K562 (cell line): ENCODE data around the gene DLGAP1.

Experiments
- CAMTA2 ChIP-seq: fragments of 250-450 bp; sonication (Bioruptor Pico); conservative IDR thresholded peaks from 2 replicates; pipeline ENCODE4 v1.5.1; 2022
- ETV5 ChIP-seq: sonication (generic); formaldehyde crosslinking; IDR thresholded peaks from 2 replicates; pipeline ENCODE4 v1.4.0; 2020; ENCODE audit warnings: low read depth, mild to moderate bottlenecking, missing genetic modification reagents
- FOXP1 ChIP-seq: sonication (generic); formaldehyde crosslinking; IDR thresholded peaks from 2 replicates; pipeline ENCODE4 v1.8.0; 2022; ENCODE audit warnings: mild to moderate bottlenecking, missing genetic modification reagents
- GTF2F1 ChIP-seq: IDR thresholded peaks from 2 replicates; pipeline ENCODE4 v1.6.1; 2011; ENCODE audit warnings: low read depth, low read length, improper control_type of control experiment
- PTBP1 ChIP-seq: fragments of 200-400 bp; formaldehyde crosslinking; IDR thresholded peaks from 2 replicates; pipeline ENCODE4 v1.6.1; 2017; ENCODE audit warnings: low read depth, low read length
- SMC3 ChIP-seq: conservative IDR thresholded peaks from 2 replicates; pipeline ENCODE4 v1.6.1; 2011; ENCODE audit warnings: low read depth, low read length, improper control_type of control experiment; ENCODE audit not compliant: insufficient read depth
- TAF1 ChIP-seq: IDR thresholded peaks from 2 replicates; pipeline ENCODE4 v1.6.1; 2011; ENCODE audit warnings: mild to moderate bottlenecking, low read length, moderate library complexity; ENCODE audit not compliant: insufficient read depth, control insufficient read depth, severe bottlenecking; ENCODE audit errors: extremely low read depth
- TFAM ChIP-seq: fragments of 250-450 bp; sonication (Bioruptor Pico); conservative IDR thresholded peaks from 2 replicates; pipeline ENCODE4 v1.5.0; 2021; ENCODE audit warnings: mild to moderate bottlenecking, moderate library complexity
- ZNF551 ChIP-seq: fragments of 250-450 bp; sonication (Bioruptor Pico); IDR thresholded peaks from 2 replicates; pipeline ENCODE4 v1.5.0; 2021; ENCODE audit warnings: mild to moderate bottlenecking, moderate library complexity
- TF ChIP-seq, protein P1 (sequence below), 3 experiments: IDR thresholded peaks in 2 of 3; conservative IDR thresholded peaks in 1 of 3; 2 replicates each; pipeline ENCODE4 v1.5.1; 2011 to 2012; ENCODE audit warnings: low read length in 3 of 3, mild to moderate bottlenecking in 3 of 3, control low read depth in 2 of 3, improper control_type of control experiment in 1 of 3, inconsistent platforms in 1 of 3, low read depth in 1 of 3, mixed read lengths in 1 of 3, moderate library complexity in 1 of 3; ENCODE audit not compliant: insufficient read depth in 2 of 3
- TF ChIP-seq, protein P2 (sequence below), 2 experiments: fragments of 200-800 bp in 1 of 2; sonication (Bioruptor generic) in 1 of 2; sonication (generic) in 1 of 2; formaldehyde crosslinking in 1 of 2; IDR thresholded peaks in 1 of 2; conservative IDR thresholded peaks in 1 of 2; 2 replicates each; pipeline versions ENCODE4 v1.5.0 to v1.6.1; 2016 to 2020; ENCODE audit warnings: missing compliant biosample characterization in 1 of 2, missing genetic modification characterization in 1 of 2, missing genetic modification reagents in 1 of 2

- no peak for TF ChIP-seq TAF1
- TF ChIP-seq, protein P1, sequence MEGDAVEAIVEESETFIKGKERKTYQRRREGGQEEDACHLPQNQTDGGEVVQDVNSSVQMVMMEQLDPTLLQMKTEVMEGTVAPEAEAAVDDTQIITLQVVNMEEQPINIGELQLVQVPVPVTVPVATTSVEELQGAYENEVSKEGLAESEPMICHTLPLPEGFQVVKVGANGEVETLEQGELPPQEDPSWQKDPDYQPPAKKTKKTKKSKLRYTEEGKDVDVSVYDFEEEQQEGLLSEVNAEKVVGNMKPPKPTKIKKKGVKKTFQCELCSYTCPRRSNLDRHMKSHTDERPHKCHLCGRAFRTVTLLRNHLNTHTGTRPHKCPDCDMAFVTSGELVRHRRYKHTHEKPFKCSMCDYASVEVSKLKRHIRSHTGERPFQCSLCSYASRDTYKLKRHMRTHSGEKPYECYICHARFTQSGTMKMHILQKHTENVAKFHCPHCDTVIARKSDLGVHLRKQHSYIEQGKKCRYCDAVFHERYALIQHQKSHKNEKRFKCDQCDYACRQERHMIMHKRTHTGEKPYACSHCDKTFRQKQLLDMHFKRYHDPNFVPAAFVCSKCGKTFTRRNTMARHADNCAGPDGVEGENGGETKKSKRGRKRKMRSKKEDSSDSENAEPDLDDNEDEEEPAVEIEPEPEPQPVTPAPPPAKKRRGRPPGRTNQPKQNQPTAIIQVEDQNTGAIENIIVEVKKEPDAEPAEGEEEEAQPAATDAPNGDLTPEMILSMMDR (IDR thresholded peaks at IDR 0.05 in 2 of 3, conservative IDR thresholded peaks at IDR 0.05 in 1 of 3; ENCODE audit: insufficient read depth in 2 of 3, low read depth in 1 of 3, low read length in 3 of 3), result no peak
- no peak for TF ChIP-seq ZNF551 (CRISPR knock-in tag)
- no peak for TF ChIP-seq GTF2F1
- no peak for TF ChIP-seq TFAM (CRISPR knock-in tag)
- TF ChIP-seq SMC3, result no peak
- no peak for TF ChIP-seq FOXP1 (CRISPR knock-in tag)
- TF ChIP-seq ETV5 (CRISPR knock-in tag), result no peak
- TF ChIP-seq PTBP1, result no peak
- TF ChIP-seq, protein P2, sequence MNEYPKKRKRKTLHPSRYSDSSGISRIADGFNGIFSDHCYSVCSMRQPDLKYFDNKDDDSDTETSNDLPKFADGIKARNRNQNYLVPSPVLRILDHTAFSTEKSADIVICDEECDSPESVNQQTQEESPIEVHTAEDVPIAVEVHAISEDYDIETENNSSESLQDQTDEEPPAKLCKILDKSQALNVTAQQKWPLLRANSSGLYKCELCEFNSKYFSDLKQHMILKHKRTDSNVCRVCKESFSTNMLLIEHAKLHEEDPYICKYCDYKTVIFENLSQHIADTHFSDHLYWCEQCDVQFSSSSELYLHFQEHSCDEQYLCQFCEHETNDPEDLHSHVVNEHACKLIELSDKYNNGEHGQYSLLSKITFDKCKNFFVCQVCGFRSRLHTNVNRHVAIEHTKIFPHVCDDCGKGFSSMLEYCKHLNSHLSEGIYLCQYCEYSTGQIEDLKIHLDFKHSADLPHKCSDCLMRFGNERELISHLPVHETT (CRISPR knock-in tag; conservative IDR thresholded peaks at IDR 0.05 in 1 of 2, IDR thresholded peaks at IDR 0.05 in 1 of 2), result no peak
- TF ChIP-seq CAMTA2 (CRISPR knock-in tag), result no peak
These were observed 805.9 kb downstream of the DLGAP1 start for GRCh38 chr18:3649135-3649632.
